H9 (cell line): ENCODE results near the gene TRPC6. TPM values are rescaled to one million over a fixed set of nuclear protein-coding genes. Genes with fewer than 3 reads are reported as not detected.

ENCODE experiments used
- DNase-seq: peaks from one replicate; pipeline ENCODE4 v3.0.0-alpha.2; 2017
- H2AFZ ChIP-seq: one replicate; pipeline ENCODE4 v1.6.1; 2013; ENCODE audit warnings: mild to moderate bottlenecking, low read length, control low read depth, moderate library complexity
- H2AK5ac ChIP-seq: 2 replicates; pipeline ENCODE4 v1.6.1; 2013; ENCODE audit warnings: low read length, control low read depth, mixed read lengths; ENCODE audit not compliant: insufficient read length
- H2BK120ac ChIP-seq: one replicate; pipeline ENCODE4 v1.6.1; 2013; ENCODE audit warnings: low read depth, mild to moderate bottlenecking, low read length, control low read depth, inconsistent platforms; ENCODE audit not compliant: poor library complexity, severe bottlenecking
- H2BK12ac ChIP-seq: 2 replicates; pipeline ENCODE4 v1.6.1; 2013; ENCODE audit warnings: low read length, control low read depth, mixed read lengths, low read depth; ENCODE audit not compliant: insufficient read length
- H2BK15ac ChIP-seq: 2 replicates; pipeline ENCODE4 v1.6.1; 2013; ENCODE audit warnings: low read depth, low read length, control low read depth
- H2BK20ac ChIP-seq: one replicate; pipeline ENCODE4 v1.6.1; 2013; ENCODE audit warnings: low read depth, mild to moderate bottlenecking, low read length, control low read depth, inconsistent platforms; ENCODE audit not compliant: poor library complexity, severe bottlenecking
- H2BK5ac ChIP-seq: 2 replicates; pipeline ENCODE4 v1.6.1; 2013; ENCODE audit warnings: low read length, control low read depth, mixed read lengths; ENCODE audit not compliant: insufficient read length
- H3K14ac ChIP-seq: 2 replicates; pipeline ENCODE4 v1.6.1; 2013; ENCODE audit warnings: low read length, control low read depth; ENCODE audit not compliant: insufficient read depth
- H3K18ac ChIP-seq: 2 replicates; pipeline ENCODE4 v1.6.1; 2013; ENCODE audit warnings: low read depth, mild to moderate bottlenecking, mixed read lengths, low read length, control low read depth; ENCODE audit not compliant: insufficient read length
- H3K23ac ChIP-seq: 2 replicates; pipeline ENCODE4 v1.6.1; 2013; ENCODE audit warnings: low read length, control low read depth, mixed read lengths, low read depth; ENCODE audit not compliant: insufficient read length
- H3K23me2 ChIP-seq: 2 replicates; pipeline ENCODE4 v1.6.1; 2013; ENCODE audit warnings: low read depth, mild to moderate bottlenecking, mixed read lengths, low read length, control low read depth; ENCODE audit not compliant: insufficient read length, poor library complexity, severe bottlenecking
- H3K27ac ChIP-seq: 2 replicates; pipeline ENCODE4 v1.5.1; 2013; ENCODE audit warnings: low read length, control low read depth, mixed read lengths, low read depth; ENCODE audit not compliant: insufficient read length
- H3K27me3 ChIP-seq: 2 replicates; pipeline ENCODE4 v1.6.1; 2013; ENCODE audit warnings: low read length, control low read depth, inconsistent platforms; ENCODE audit not compliant: insufficient read depth
- H3K4ac ChIP-seq: 2 replicates; pipeline ENCODE4 v1.6.1; 2013; ENCODE audit warnings: low read depth, mild to moderate bottlenecking, control low read depth, inconsistent platforms, low read length, moderate library complexity
- H3K4me1 ChIP-seq: 2 replicates; pipeline ENCODE4 v1.6.1; 2013; ENCODE audit warnings: low read length, control low read depth, inconsistent platforms; ENCODE audit not compliant: insufficient read depth
- H3K4me2 ChIP-seq: 2 replicates; pipeline ENCODE4 v1.6.1; 2013; ENCODE audit warnings: low read length, control low read depth, mixed read lengths; ENCODE audit not compliant: insufficient read length, insufficient read depth
- H3K56ac ChIP-seq: 2 replicates; pipeline ENCODE4 v1.6.1; 2013; ENCODE audit warnings: low read depth, mild to moderate bottlenecking, mixed read lengths, low read length, control low read depth; ENCODE audit not compliant: insufficient read length
- H3K79me1 ChIP-seq: 2 replicates; pipeline ENCODE4 v1.6.1; 2013; ENCODE audit warnings: low read depth, mild to moderate bottlenecking, moderate library complexity, low read length, control low read depth, inconsistent platforms; ENCODE audit not compliant: insufficient read depth, poor library complexity, severe bottlenecking
- H3K79me2 ChIP-seq: 2 replicates; pipeline ENCODE4 v1.6.1; 2013; ENCODE audit warnings: low read length, control low read depth, inconsistent platforms; ENCODE audit not compliant: insufficient read depth
- H3K9ac ChIP-seq: 2 replicates; pipeline ENCODE4 v1.6.1; 2013; ENCODE audit warnings: low read length, control low read depth, mixed read lengths; ENCODE audit not compliant: insufficient read length; ENCODE audit errors: extremely low read depth
- H3K9me3 ChIP-seq: one replicate; pipeline ENCODE4 v1.6.1; 2013; ENCODE audit warnings: low read depth, low read length, inconsistent platforms; ENCODE audit not compliant: control insufficient read depth
- H3T11ph ChIP-seq: one replicate; pipeline ENCODE4 v1.6.1; 2013; ENCODE audit warnings: mild to moderate bottlenecking, low read length, control low read depth, inconsistent platforms
- H4K20me1 ChIP-seq: one replicate; pipeline ENCODE4 v1.6.1; 2013; ENCODE audit not compliant: control insufficient read depth, insufficient read length, insufficient read depth
- H4K5ac ChIP-seq: 2 replicates; pipeline ENCODE4 v1.6.1; 2013; ENCODE audit warnings: low read depth, mild to moderate bottlenecking, mixed read lengths, low read length, control low read depth; ENCODE audit not compliant: insufficient read length
- H4K8ac ChIP-seq: replicated peaks from 2 replicates; pipeline ENCODE4 v1.6.1; 2013; ENCODE audit warnings: low read length, control low read depth, mixed read lengths, low read depth; ENCODE audit not compliant: insufficient read length
- H4K91ac ChIP-seq: 2 replicates; pipeline ENCODE4 v1.6.1; 2013; ENCODE audit warnings: low read depth, mild to moderate bottlenecking, moderate library complexity, mixed read lengths, low read length, control low read depth; ENCODE audit not compliant: insufficient read length
- H3K27ac Mint-ChIP-seq, 3 experiments: 2 replicates in 2 of 3; 3 replicates in 1 of 3; pipeline ENCODE4 v1.8.0; 2020 to 2021; ENCODE audit warnings: mixed read lengths in 3 of 3, mild to moderate bottlenecking in 1 of 3, moderate library complexity in 1 of 3
- H3K27me3 Mint-ChIP-seq: 2 replicates; pipeline ENCODE4 v1.8.0; 2021; ENCODE audit warnings: low read depth, mild to moderate bottlenecking, moderate library complexity, mixed read lengths
- H3K36me3 Mint-ChIP-seq, 3 experiments: 2 replicates in 2 of 3; 3 replicates in 1 of 3; pipeline ENCODE4 v1.8.0; 2020 to 2021; ENCODE audit warnings: low read depth in 3 of 3, mixed read lengths in 3 of 3; ENCODE audit not compliant: insufficient read depth in 1 of 3
- H3K4me1 Mint-ChIP-seq, 2 experiments: 2 replicates each; pipeline ENCODE4 v1.8.0; 2020; ENCODE audit warnings: mixed read lengths in 2 of 2
- H3K4me3 Mint-ChIP-seq, 2 experiments: 2 replicates in 1 of 2; 3 replicates in 1 of 2; pipeline ENCODE4 v1.8.0; 2020 to 2021; ENCODE audit warnings: mild to moderate bottlenecking in 2 of 2, mixed read lengths in 2 of 2, moderate library complexity in 1 of 2
- H3K9me3 Mint-ChIP-seq, 2 experiments: 2 replicates in 1 of 2; 3 replicates in 1 of 2; pipeline ENCODE4 v1.8.0; 2020; ENCODE audit warnings: mild to moderate bottlenecking in 2 of 2, mixed read lengths in 2 of 2, moderate library complexity in 1 of 2
- CTCF ChIP-seq: fragments of 200-600 bp; sonication (generic); conservative IDR thresholded peaks from 3 replicates; pipeline ENCODE4 v1.8.0; 2021; ENCODE audit warnings: antibody characterized with exemption, mild to moderate bottlenecking
- WGBS: extraction: QIAGEN DNeasy Blood & Tissue Kit; methylation state at CpG from one replicate; pipeline ENCODE4 v1.1.7; 2013; ENCODE audit warnings: missing lambda C conversion rate, low lambda C conversion rate, mixed read lengths; ENCODE audit not compliant: insufficient read length; ENCODE audit errors: extremely low coverage; 5-methylcytosine and 5-hydroxymethylcytosine counted together
- total RNA-seq: library from RNA; stranded (reverse); gene quantifications from 2 replicates; pipeline ENCODE4 v1.2.1, GENCODE V29; 2021

Gene TRPC6
- total RNA-seq, 1 experiment from 2014 or later, result 14.4 TPM

GRCh38 chr11:101600924-101601323 is 17.1 kb upstream of the TRPC6 start:
- Histone ChIP-seq H4K5ac (no peak overlapping the region), H3K9ac (no peak overlapping the region), H3T11ph (no peak overlapping the region), H3K27me3 (no peaks in the 10 kb centered on the region), H3K14ac (no peak overlapping the region), H3K23me2 (no peaks in the 10 kb centered on the region), H2AK5ac (no peak overlapping the region), H2BK5ac (no peak overlapping the region), H2BK15ac (no peak overlapping the region), H3K27ac (no peak overlapping the region), H3K56ac (no peak overlapping the region), H3K23ac (no peak overlapping the region), H2AFZ (no peak overlapping the region), H3K4me2 (no peak overlapping the region), H3K4me1 (no peaks in the 10 kb centered on the region), H3K9me3 (no peaks in the 10 kb centered on the region), H4K8ac (no peak overlapping the region), H4K20me1 (no peaks in the 10 kb centered on the region), H4K91ac (no peak overlapping the region), H2BK12ac (no peak overlapping the region), H3K18ac (no peak overlapping the region), H3K4ac (no peak overlapping the region), H3K79me1 (no peaks in the 10 kb centered on the region), H3K79me2 (no peaks in the 10 kb centered on the region), H2BK20ac (no peak overlapping the region), H2BK120ac (no peak overlapping the region)
- H3K27me3 Mint-ChIP-seq, result no peaks in the 10 kb centered on the region
- no peaks in the 10 kb centered on the region for H3K4me1 Mint-ChIP-seq
- H3K9me3 Mint-ChIP-seq, result peaks cover 0 to 3% of the 10 kb centered on the region in 2 experiments; a peak in 2 of 5 replicates
- 0 out of 7 replicates have a peak, but pooled peaks cover 0 to 1% (median 0%) of the 10 kb centered on the region in 3 experiments for H3K36me3 Mint-ChIP-seq
- no peak for TF ChIP-seq CTCF
- no peak overlapping the region for H3K27ac Mint-ChIP-seq
- no peak overlapping the region for H3K4me3 Mint-ChIP-seq
- DNase-seq, result no peak
- no CpG with 5 or more reads among the region's 3 CpGs for WGBS
